AG04449 (cell line): Measurements from ENCODE around the gene BCL3.
A peak's percentile ranks its signal among the peaks of the same experiment; 100 is the strongest.

Experiments used
- CTCF ChIA-PET: fragments of 350-600 bp; formaldehyde crosslinking; extraction: SDS; loops from one replicate; lab custom pipeline; 2021; ENCODE audit warnings: antibody characterized with exemption; lab: Yijun Ruan, JAX
- POLR2A ChIA-PET: fragments of 400-600, 350-600 bp; formaldehyde crosslinking; extraction: SDS; loops from one replicate; lab custom pipeline; 2020; ENCODE audit warnings: antibody characterized with exemption, inconsistent platforms; lab: Yijun Ruan, JAX
- DNase-seq: peaks from one replicate; pipeline ENCODE4 v3.0.0-alpha.2; 2010; ENCODE audit warnings: low read depth, low spot score
- H3K4me3 ChIP-seq: 2 replicates; pipeline ENCODE4 v1.5.1; 2011; ENCODE audit warnings: low read depth, mild to moderate bottlenecking, control low read depth, low read length
- CTCF ChIP-seq: IDR thresholded peaks from one replicate; pipeline ENCODE4 v1.5.1; 2011; ENCODE audit warnings: mild to moderate bottlenecking, moderate library complexity, low read length, control low read depth, inconsistent platforms; ENCODE audit not compliant: insufficient read depth; ENCODE audit errors: missing control alignments

The BCL3 gene

DNA sequence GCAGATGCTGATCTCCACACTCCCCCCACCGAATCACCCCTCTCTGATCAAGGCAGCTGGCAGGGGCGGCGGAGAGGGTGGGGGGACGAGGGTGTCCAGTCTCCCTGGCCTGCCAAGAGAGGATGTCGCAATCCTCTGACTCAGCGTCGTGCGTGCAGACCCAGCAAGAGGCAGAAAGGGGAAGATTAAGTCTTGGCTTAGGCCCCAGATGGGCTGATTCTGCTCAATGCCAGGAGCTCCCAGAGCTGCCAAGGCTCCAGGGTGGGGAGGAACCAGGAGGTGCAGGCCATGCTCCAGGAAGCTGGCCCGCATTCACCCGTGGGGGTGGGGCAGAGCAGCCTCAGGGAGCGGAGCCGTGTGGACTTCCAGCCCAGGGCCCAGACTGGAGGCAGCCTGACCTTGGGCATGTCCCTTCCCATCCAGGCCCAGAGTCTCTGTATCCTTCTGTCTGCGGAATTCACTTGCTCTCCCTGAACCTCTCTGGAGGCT is 6.6 kb upstream of the BCL3 start:
- TF ChIP-seq CTCF, result no peak
- ChIA-PET CTCF (interaction anchor here (1.1 to 8.6 kb wide), 5 partner anchors 11 to 52 kb away, joined by 3 to 87 read pairs (median 3); no protein-coding TSS in a partner anchor), POLR2A (interaction anchor here (0.6 to 2.3 kb wide), 7 partner anchors 9 to 154 kb away, joined by 3 to 14 read pairs (median 4); no protein-coding TSS in a partner anchor)
- DNase-seq, result peak; percentile 98
- no peak overlapping the region for H3K4me3 ChIP-seq

DNA sequence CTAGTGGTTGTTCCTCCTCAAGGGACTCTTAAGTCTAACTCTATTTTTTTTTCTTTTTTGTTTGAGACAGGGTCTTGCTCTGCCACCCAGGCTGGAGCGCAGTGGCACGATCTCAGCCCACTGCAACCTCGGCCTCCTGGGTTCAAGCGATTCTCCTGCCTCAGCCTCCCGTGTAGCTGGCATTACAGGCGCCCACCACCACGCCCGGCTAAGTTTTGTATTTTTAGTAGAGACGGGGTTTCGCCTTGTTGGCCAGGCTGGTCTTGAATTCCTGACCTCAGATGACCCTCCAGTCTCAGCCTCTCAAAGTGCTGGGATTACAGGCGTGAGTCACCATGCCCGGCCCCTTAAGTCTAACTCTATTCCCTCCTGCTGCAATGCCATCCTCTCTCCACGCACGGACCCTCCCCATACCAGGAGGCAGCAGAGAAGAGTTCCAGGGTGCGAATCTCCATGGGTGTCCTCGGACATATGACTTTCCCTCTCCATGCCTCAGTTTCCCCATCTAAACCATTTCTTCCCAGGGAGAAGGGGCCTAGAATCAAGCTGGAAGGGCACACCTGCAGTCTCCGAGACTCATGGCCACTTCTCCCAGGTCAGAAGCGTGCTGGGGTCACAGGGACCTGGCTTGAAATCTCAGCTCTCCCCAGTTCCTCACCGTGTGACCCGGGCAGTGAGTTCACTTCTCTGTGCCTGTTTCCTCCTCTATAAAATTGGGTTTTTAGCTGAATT is 6.0 kb upstream of the BCL3 start:
- ChIA-PET POLR2A (interaction anchor here (0.6 to 2.3 kb wide), 7 partner anchors 9 to 154 kb away, joined by 3 to 14 read pairs (median 4); no protein-coding TSS in a partner anchor), CTCF (interaction anchor here (0.6 to 8.6 kb wide), 7 partner anchors 11 to 166 kb away, joined by 3 to 87 read pairs (median 3); no protein-coding TSS in a partner anchor)
- no peak for TF ChIP-seq CTCF
- DNase-seq, result no peak
- H3K4me3 ChIP-seq, result no peak overlapping the region

DNA sequence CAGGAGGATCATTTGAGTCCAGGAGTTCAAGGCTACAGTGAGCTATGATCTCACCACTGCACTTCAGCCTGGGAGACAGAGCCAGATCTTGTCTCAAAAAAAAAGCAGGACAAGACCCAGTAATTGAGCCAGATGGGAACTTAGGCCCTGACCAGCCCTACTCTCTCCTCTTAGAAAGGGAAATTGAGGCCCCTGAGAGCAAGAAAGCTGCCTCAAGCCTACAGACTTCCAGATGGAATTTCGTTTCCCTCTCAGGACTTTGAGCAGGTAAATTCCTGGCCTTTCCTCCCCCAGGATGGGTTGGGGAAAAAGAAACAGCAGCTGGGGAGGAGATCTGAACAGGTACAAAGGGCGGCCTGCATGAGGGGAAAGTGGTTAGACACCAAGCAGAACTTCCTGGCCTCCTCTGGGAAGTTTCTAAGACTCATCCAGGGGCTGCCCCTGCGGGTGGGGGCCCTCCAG is 3.6 kb upstream of the BCL3 start:
- POLR2A ChIA-PET, result interaction anchor here (0.6 to 1.3 kb wide), 2 partner anchors 12 to 21 kb away, joined by 3 read pairs; no protein-coding TSS in a partner anchor

DNA sequence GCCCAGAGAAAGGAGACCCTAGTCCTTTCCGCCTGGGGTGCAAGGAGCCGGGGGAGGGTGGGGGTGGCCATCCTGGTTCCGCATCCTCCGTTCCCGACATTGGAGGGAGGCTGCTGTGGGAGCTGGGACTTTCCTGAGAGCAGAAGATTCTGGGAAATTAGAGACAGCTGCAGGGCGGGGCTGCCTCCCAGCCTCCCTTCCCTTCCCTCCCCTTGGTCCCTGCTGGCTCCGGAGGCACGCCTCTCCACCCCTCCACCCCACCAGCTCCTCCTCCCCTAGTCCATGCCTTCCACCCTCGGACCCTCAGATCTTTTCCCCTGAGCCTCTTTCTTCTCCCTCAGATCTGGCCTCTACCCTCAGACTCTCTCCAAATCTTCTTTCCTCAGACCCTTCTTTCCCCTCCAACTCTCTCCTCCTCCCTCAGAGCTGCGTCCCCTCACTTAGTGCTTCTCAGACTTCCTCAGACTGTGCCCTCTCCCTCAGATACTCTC is 3.1 kb upstream of the BCL3 start:
- no peak overlapping the region for H3K4me3 ChIP-seq
- DNase-seq, result no peak
- CTCF ChIA-PET, result interaction anchor here (0.7 to 8.6 kb wide), 7 partner anchors 12 to 174 kb away, joined by 3 to 87 read pairs (median 3); no protein-coding TSS in a partner anchor
- no peak for TF ChIP-seq CTCF
- POLR2A ChIA-PET, result interaction anchor here (0.8 to 1.3 kb wide), 2 partner anchors 9 to 12 kb away, joined by 3 read pairs; no protein-coding TSS in a partner anchor

More for the DNA sequence above, 3.6 kb upstream of the BCL3 start:
- H3K4me3 ChIP-seq, result no peak overlapping the region
- no peak for TF ChIP-seq CTCF
- CTCF ChIA-PET, result interaction anchor here (0.7 to 8.6 kb wide), 8 partner anchors 12 to 174 kb away, joined by 3 to 87 read pairs (median 3); no protein-coding TSS in a partner anchor
- no peak for DNase-seq

DNA sequence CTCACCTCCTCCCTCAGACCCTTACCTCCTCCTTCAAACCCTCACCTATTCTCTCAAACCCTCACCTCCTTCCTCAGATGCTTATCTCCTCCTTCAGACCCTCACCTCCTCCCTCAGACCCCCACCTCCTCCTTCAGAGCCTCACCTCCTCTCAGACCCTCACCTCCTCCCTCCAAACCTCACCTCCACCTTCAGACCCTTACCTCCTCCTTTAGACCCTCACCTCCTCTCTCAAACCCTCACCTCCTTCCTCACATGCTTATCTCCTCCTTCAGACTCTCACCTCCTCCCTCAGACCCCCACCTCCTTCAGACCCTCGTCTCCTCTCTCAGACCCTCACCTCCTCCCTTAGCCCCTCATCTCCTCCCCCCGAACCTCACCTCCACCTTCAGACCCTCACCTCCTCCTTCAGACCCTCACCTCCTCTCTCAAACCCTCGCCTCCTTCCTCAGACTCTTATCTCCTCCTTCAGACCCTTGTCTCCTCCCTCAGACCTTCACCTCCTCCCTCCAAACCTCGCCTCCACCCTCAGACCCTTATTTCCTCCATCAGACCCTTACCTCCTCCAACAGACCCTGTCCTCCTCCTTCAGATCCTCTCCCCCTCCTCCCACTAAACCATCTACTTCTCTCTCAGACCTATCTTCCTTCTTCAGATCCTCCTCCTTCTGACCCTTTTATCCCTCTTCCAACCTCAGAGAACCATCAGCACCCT is 2.5 kb upstream of the BCL3 start:
- TF ChIP-seq CTCF, result no peak
- DNase-seq, result no peak
- ChIA-PET POLR2A (interaction anchor here (0.8 to 1.3 kb wide), 2 partner anchors 8 to 11 kb away, joined by 3 read pairs; no protein-coding TSS in a partner anchor), CTCF (interaction anchor here (0.8 to 8.6 kb wide), 7 partner anchors 13 to 175 kb away, joined by 3 to 87 read pairs (median 3); no protein-coding TSS in a partner anchor)
- H3K4me3 ChIP-seq, result no peak overlapping the region
